ENCODE results near the gene ATM.

Gene ATM

DNA sequence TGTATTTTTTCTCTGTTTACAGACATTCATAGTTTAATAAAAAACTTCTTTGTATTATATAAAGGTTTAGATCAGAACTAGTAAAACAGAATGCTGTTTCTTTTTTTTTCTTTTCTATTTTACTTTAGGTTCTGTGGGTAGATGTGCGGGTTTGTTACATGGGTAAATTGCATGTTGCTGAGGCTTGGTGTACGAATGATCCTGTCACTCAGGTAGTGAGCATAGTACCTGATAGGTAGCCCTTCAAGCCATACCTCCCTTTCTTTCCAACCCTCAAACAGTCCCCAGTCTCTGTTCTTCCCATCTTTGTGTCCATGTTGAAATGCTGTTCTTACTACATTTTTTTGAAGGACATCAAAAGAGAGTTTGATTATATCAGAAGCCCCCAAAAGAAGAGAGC is 3.2 kb downstream of the ATM start:
- TF ChIP-seq, protein P1, sequence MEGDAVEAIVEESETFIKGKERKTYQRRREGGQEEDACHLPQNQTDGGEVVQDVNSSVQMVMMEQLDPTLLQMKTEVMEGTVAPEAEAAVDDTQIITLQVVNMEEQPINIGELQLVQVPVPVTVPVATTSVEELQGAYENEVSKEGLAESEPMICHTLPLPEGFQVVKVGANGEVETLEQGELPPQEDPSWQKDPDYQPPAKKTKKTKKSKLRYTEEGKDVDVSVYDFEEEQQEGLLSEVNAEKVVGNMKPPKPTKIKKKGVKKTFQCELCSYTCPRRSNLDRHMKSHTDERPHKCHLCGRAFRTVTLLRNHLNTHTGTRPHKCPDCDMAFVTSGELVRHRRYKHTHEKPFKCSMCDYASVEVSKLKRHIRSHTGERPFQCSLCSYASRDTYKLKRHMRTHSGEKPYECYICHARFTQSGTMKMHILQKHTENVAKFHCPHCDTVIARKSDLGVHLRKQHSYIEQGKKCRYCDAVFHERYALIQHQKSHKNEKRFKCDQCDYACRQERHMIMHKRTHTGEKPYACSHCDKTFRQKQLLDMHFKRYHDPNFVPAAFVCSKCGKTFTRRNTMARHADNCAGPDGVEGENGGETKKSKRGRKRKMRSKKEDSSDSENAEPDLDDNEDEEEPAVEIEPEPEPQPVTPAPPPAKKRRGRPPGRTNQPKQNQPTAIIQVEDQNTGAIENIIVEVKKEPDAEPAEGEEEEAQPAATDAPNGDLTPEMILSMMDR (IDR thresholded peaks at IDR 0.05) = no peak
- H3K27ac ChIP-seq = peak overlapping the region; percentile 96
- H3K27me3 ChIP-seq = no peaks in the 10 kb centered on the region
- H3K4me3 ChIP-seq (ENCODE audit: low read depth in 1 of 2, low read length in 1 of 2) = no peak overlapping the region
- H3K4me1 ChIP-seq (ENCODE audit: control insufficient read depth in 1 of 2, insufficient read depth in 1 of 2, low read depth in 1 of 2, low read length in 1 of 2) = peaks cover 44 to 45% of the 10 kb centered on the region in 2 experiments
- H3K9me3 ChIP-seq = no peaks in the 10 kb centered on the region
- H3K36me3 ChIP-seq = peaks cover 42% of the 10 kb centered on the region

DNA sequence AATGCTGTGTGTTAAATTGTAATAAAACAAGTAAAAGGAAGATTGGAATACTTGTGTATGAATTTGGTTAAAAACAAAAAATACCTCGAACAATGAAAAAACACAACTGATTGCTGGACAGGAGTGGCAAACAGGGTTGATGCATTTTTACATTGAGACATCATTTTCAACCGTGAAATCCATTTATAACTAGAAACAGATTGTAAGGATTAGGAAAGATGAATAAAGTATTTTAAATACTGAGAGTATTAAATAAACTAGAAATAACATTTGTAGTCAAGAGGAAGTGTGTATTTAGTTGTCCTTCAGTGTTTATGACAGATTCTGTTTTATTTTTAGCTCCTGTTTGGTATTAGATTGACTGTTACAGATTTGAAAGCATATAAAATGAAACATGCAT is 5.4 kb downstream of the ATM start:
- Histone ChIP-seq H3K27me3 (no peaks in the 10 kb centered on the region), H3K27ac (no peak overlapping the region), H3K9me3 (no peaks in the 10 kb centered on the region), H3K4me1 (ENCODE audit: control insufficient read depth in 1 of 2, insufficient read depth in 1 of 2, low read depth in 1 of 2, low read length in 1 of 2) (peaks cover 30 to 36% of the 10 kb centered on the region in 2 experiments), H3K4me3 (ENCODE audit: low read depth in 1 of 2, low read length in 1 of 2) (no peak overlapping the region), H3K36me3 (peaks cover 59% of the 10 kb centered on the region)
- TF ChIP-seq, protein P1 (IDR thresholded peaks at IDR 0.05) = no peak

DNA sequence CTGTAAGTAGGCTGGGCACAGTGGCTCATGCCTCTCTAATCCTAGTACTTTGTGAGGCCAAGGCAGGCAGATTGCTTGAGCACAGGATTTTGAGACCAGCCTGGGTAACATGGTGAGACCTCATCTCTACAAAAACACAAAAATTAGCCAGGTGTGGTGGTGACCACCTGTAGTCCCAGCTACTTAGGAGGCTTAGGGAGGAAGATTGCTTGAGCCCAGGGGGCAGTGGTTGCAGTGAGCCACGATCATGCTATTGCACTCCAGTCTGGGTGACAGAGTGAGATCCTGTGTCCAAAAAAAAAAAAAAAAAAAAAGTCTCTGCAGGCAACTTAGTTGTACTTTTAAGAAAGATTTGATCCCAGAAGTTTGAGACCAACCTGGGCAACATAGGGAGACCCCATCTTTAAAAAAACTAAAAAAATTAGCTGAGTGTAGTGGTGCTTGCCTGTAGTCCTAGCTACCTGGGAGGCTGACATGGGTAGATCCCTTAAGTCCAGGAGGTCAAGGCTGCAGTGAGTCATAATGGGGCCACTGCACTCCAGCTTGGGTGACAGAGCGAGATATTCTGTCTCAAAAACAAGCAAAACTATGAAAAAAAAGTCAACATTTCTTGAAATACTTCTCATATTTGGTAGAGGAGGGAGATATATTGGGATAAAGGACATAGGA is 10.5 kb downstream of the ATM start:
- H3K4me1 ChIP-seq (ENCODE audit: control insufficient read depth in 1 of 2, insufficient read depth in 1 of 2, low read depth in 1 of 2, low read length in 1 of 2) = peaks cover 23 to 37% of the 10 kb centered on the region in 2 experiments
- TF ChIP-seq, protein P1 (IDR thresholded peaks at IDR 0.05) = no peak
- no peaks in the 10 kb centered on the region for H3K9me3 ChIP-seq
- H3K36me3 ChIP-seq = peaks cover 45% of the 10 kb centered on the region
- H3K27ac ChIP-seq = no peak overlapping the region
- no peaks in the 10 kb centered on the region for H3K27me3 ChIP-seq
- H3K4me3 ChIP-seq (ENCODE audit: low read depth in 1 of 2, low read length in 1 of 2) = no peak overlapping the region

DNA sequence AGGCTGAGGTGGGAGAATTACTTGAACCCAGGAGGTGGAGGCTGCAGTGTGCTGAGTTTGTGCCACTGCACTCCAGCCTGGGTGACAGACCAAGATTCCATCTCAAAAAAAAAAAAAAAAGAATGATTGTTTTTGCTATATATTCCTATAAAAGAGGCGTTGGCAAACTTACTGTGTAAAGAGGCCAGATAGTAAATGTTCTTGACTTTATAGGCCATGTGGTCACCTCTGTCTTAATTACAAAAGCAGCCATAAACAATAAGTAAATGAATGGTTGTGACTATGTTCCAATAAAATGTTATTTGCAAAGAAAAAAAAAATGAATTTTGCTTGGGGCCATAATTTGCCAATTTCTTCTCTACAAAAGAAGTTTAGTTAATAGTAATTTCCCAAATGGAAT is 12.3 kb downstream of the ATM start:
- Histone ChIP-seq H3K4me3 (ENCODE audit: low read depth in 1 of 2, low read length in 1 of 2) (no peak overlapping the region), H3K9me3 (no peaks in the 10 kb centered on the region), H3K27ac (peak overlapping the region; percentile 89), H3K27me3 (no peaks in the 10 kb centered on the region), H3K36me3 (peaks cover 34% of the 10 kb centered on the region), H3K4me1 (ENCODE audit: control insufficient read depth in 1 of 2, insufficient read depth in 1 of 2, low read depth in 1 of 2, low read length in 1 of 2) (peaks cover 23 to 48% of the 10 kb centered on the region in 2 experiments)
- TF ChIP-seq, protein P1 (IDR thresholded peaks at IDR 0.05) = no peak

DNA sequence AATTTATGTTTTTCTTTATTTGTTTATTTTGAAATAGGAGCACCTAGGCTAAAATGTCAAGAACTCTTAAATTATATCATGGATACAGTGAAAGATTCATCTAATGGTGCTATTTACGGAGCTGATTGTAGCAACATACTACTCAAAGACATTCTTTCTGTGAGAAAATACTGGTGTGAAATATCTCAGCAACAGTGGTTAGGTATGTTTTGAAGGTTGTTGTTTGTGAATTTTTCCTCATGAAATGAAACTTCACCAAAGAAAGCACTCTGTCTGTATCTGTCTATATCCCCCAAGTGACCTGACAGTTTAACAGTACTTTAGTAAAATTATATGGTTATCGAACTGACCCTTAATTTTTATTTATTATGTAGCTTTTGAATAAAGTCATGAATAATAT is 12.8 kb downstream of the ATM start:
- H3K9me3 ChIP-seq = no peaks in the 10 kb centered on the region
- peaks cover 23 to 48% of the 10 kb centered on the region in 2 experiments for H3K4me1 ChIP-seq (ENCODE audit: control insufficient read depth in 1 of 2, insufficient read depth in 1 of 2, low read depth in 1 of 2, low read length in 1 of 2)
- peaks cover 33% of the 10 kb centered on the region for H3K36me3 ChIP-seq
- H3K27ac ChIP-seq = peak overlapping the region; percentile 89
- H3K4me3 ChIP-seq (ENCODE audit: low read depth in 1 of 2, low read length in 1 of 2) = peak overlapping the region in 1 of 2 experiments; percentile 51
- H3K27me3 ChIP-seq = no peaks in the 10 kb centered on the region
- TF ChIP-seq, protein P1 (IDR thresholded peaks at IDR 0.05) = no peak
